SK-N-MC (cell line): ENCODE data around the gene MAEA.
A peak's percentile ranks its signal among the peaks of the same experiment; 100 is the strongest.

Experiments used
- DNase-seq: peaks from one replicate; pipeline ENCODE4 v3.0.0-alpha.2; 2011; ENCODE audit warnings: low read depth, low spot score
- H3K27ac ChIP-seq: fragments of 200-600 bp; sonication (generic); 2 replicates; pipeline ENCODE4 v1.5.1; 2016; ENCODE audit warnings: mixed run types
- H3K36me3 ChIP-seq: fragments of 200-600 bp; sonication (generic); 2 replicates; pipeline ENCODE4 v1.6.1; 2017; ENCODE audit warnings: antibody characterized with exemption, low read length, mixed read lengths; ENCODE audit not compliant: insufficient read depth
- H3K4me3 ChIP-seq: fragments of 200-600 bp; sonication (generic); 2 replicates; pipeline ENCODE4 v1.5.1; 2016
- H3K9ac ChIP-seq: fragments of 200-600 bp; sonication (generic); 2 replicates; pipeline ENCODE4 v1.8.0; 2017; ENCODE audit warnings: mixed run types, mixed read lengths; ENCODE audit not compliant: insufficient read length
- H3K9me3 ChIP-seq: fragments of 200-600 bp; sonication (generic); 2 replicates; pipeline ENCODE4 v1.6.1; 2017; ENCODE audit warnings: low read depth, mild to moderate bottlenecking, antibody characterized with exemption, low read length, moderate library complexity, mixed read lengths
- EZH2 ChIP-seq: fragments of 200-600 bp; sonication (generic); IDR thresholded peaks from one replicate; pipeline ENCODE4 v1.6.1; 2017; ENCODE audit warnings: antibody characterized with exemption
- FOXP2 ChIP-seq: optimal IDR thresholded peaks from 2 replicates; pipeline ENCODE3; 2011; ENCODE audit warnings: mild to moderate bottlenecking, moderate library complexity; ENCODE audit not compliant: insufficient read depth; ENCODE audit errors: extremely low read length, control extremely low read depth
- POLR2AphosphoS5 ChIP-seq: IDR thresholded peaks from 2 replicates; pipeline ENCODE4 v1.6.1; 2012; ENCODE audit warnings: mild to moderate bottlenecking, low read depth, low read length, borderline replicate concordance

The MAEA gene

DNA sequence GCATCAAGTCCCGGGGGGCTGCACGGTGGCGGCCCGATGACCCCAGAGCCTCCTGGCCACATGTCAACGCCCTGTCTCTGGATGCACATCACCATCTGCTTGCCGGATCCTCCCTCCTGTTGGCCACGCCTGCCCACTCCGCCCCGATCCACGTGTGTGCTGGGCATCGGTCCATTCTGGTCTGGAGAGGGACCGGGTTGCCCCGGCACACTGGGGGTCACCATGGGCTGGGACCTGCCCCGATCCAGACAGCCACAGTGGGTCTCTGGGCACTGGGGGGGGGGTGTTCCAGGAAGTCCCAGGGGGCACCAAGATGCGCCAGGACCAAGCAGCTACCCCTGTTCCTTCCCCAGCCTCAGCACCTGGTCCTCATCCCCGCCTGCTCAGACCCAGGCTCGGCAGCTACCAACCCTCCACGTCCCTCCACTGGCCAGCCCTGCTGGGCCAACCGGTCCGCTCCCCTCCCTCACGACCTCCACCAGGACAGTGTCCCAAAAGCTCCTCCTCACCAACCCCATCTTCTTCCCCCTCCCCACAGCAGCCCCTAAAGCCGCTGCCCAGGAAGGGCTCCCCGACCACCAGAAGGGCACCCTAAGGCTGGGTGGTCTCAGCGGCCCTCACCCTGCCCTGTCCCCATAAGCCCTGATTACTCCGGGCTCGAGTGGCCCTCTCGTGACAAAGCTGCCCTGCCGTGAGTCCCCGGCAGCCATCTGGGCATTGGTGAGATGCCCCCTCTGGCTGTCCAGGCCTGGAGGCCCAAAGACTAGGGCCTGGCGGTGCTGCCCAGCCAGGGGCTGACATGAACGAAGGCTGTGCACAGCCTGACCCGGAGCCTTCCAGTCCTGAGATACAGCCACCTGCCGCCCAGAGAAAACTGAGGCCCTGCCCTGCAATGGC, 45.4 kb upstream of the MAEA start:
- Histone ChIP-seq H3K36me3 (peaks cover 14% of the 10 kb centered on the region; the same call in 1 of the 2 replicates), H3K9me3 (no peaks in the 10 kb centered on the region), H3K4me3 (no peak overlapping the region), H3K27ac (no peak overlapping the region), H3K9ac (no peak overlapping the region)
- no peak for DNase-seq
- TF ChIP-seq EZH2 (no peak), POLR2AphosphoS5 (no peak), FOXP2 (no peak)

- peaks cover 9% of the 10 kb centered on the region; the same call in 1 of the 2 replicates for H3K36me3 ChIP-seq
- H3K27ac ChIP-seq, result no peak overlapping the region
- TF ChIP-seq EZH2 (no peak), POLR2AphosphoS5 (peak; percentile 27; the same call in 1 of the 2 replicates), FOXP2 (no peak)
- no peaks in the 10 kb centered on the region for H3K9me3 ChIP-seq
- no peak overlapping the region for H3K4me3 ChIP-seq
- DNase-seq, result no peak
- H3K9ac ChIP-seq, result no peak overlapping the region
Measured at GRCh38 chr4:1244978-1245471, 44.7 kb upstream of the MAEA start.

DNA sequence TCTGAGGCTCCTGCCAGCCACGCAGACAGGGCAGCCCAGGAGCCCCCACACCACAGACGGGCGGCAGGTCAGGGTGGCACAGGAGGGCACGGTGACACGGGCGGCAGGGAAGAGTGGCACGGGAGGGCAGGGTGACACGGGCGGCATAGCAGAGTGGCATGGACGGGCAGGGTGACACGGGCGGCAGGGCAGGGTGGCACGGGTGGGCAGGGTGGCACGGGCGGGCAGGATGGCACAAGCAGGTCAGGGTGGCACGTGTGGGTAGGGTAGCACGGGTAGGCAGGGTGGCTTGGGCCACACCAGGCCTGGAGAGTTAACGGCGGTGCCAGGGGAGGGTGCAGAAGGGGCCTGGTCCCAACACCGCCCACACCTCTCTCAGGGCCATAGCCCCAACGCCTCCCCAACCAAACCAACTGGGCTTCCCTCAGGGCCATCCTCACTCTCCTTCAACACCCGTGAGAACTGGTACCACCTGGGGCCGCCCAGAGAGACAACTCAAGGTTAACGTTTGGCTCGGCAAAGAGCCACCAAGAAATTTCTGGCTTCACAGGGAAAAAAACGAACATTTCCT, 44.1 kb upstream of the MAEA start:
- Histone ChIP-seq H3K9me3 (no peaks in the 10 kb centered on the region), H3K4me3 (no peak overlapping the region), H3K36me3 (peaks cover 12% of the 10 kb centered on the region; the same call in 1 of the 2 replicates), H3K27ac (no peak overlapping the region), H3K9ac (no peak overlapping the region)
- TF ChIP-seq FOXP2, result no peak
- TF ChIP-seq EZH2, result no peak
- TF ChIP-seq POLR2AphosphoS5, result no peak
- no peak for DNase-seq

DNA sequence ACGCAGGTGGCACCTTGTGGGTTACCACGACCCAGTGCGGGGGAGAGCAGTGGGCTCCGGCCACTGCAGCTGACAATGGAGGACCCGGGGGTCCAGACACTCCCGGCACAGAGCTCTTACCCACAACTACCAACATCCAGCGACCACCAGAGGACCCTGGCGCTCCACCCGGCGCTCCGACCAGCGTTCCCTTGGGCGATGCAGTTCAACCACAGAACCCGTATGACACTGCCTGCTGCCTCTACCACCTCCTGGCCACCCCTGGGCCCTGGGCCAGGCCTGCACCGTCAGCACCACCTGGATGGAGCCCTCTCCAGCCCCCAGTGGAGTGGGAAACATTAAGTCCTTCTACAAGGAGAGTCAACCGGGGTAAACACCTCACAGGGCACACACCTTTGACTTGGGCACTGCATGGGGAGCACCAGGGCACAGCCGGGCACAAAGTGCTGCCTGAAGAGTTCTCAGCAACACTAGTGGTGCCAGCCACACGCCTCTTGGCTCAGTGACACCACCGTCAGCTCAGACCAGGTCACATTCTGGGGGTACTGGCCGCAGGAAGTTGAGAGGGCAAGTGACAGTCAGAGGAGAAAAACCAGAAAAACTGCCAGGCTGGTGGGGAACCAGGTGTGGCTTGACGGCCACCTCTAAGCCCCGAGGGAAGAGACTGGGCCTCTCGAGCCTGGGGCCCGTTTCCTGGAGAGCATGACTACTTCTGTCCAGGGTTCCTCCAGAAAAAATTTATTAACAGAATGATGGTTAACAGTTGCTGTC, 43.4 kb upstream of the MAEA start:
- Histone ChIP-seq H3K4me3 (peak overlapping the region; percentile 91; the same call in 1 of the 2 replicates), H3K9ac (peak overlapping the region; percentile 95), H3K36me3 (peaks cover 12% of the 10 kb centered on the region; the same call in 1 of the 2 replicates)

DNA sequence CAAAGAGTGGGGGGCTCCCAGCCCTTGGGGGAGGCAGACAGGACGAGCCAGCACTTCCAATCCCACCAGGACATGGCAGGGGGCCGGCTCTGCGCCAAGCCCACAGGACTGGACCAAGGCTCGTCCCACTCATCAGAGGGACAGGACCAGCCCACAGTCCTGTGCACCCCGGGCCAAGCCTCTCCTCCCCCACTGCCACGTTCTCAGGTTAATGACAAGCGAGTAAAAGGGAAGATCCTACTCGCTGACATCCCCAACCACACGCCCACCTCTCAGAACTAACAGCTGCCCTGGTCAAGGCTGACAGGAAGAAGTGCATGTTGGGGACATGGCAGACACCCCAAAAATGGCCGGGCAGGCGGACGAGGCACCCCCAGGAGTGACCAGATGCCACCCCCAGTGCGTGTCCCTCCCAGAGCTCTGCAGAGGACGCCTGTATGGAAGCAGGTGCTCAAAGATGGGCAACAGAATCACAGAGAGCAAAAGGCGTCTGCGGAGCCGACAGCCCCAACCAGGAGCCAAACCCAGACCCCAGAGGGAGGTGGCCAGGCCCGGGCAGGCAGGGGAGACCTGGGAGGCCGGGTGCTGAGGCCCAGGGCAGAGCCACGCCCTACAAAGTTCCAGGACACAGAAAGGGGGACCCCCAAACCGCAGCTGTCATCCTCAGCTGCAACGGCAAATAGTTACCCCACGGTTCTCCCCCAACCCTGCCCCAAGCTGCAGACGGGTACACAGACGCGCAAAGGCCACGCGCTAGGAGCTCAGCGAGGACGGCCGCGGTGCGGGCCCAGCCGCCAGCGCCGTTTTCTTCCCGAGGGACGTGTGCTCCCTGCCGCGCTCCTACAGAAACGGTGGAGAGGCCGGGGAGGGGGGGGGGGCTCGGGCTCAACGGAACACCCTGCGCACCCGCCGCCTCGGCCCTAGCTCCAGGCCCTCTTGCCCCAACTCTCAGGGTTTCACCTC, 42.5 kb upstream of the MAEA start:
- DNase-seq, result no peak
- Histone ChIP-seq H3K9me3 (no peaks in the 10 kb centered on the region), H3K36me3 (peaks cover 15% of the 10 kb centered on the region; the same call in 1 of the 2 replicates), H3K4me3 (peak overlapping the region; percentile 91), H3K27ac (peak overlapping the region; percentile 92), H3K9ac (peak overlapping the region; percentile 95)
- TF ChIP-seq POLR2AphosphoS5 (no peak), EZH2 (no peak), FOXP2 (no peak)

More for the DNA sequence above, 43.4 kb upstream of the MAEA start:
- DNase-seq, result no peak
- TF ChIP-seq EZH2, result no peak
- Histone ChIP-seq H3K9me3 (no peaks in the 10 kb centered on the region), H3K27ac (no peak overlapping the region)

DNA sequence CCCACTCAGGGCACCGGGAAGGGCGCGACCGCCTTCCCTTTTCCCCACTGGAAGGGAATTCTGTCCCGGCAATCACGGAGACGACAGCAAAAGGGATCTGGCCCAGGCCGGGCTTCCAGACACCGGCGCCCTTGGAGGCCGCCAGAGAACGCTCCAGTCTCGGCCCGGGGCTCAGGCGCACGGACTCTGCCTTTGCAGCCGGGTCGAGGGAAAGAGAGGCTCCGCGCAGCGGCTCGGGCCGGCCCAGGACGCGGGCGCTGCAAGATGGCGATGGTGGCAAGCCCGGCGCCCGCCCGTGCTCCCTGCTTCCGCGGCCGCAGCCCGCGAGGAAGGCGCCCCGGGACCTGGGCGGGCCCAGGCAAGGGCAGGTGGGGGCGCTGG, 41.8 kb upstream of the MAEA start:
- Histone ChIP-seq H3K9me3 (no peaks in the 10 kb centered on the region), H3K27ac (peak overlapping the region; percentile 92), H3K36me3 (peaks cover 15% of the 10 kb centered on the region; the same call in 1 of the 2 replicates), H3K4me3 (peak overlapping the region; percentile 91), H3K9ac (peak overlapping the region; percentile 95)
- TF ChIP-seq FOXP2, result no peak
- peak; percentile 21; the same call in 1 of the 2 replicates for TF ChIP-seq POLR2AphosphoS5
- no peak for TF ChIP-seq EZH2
- no peak for DNase-seq

DNA sequence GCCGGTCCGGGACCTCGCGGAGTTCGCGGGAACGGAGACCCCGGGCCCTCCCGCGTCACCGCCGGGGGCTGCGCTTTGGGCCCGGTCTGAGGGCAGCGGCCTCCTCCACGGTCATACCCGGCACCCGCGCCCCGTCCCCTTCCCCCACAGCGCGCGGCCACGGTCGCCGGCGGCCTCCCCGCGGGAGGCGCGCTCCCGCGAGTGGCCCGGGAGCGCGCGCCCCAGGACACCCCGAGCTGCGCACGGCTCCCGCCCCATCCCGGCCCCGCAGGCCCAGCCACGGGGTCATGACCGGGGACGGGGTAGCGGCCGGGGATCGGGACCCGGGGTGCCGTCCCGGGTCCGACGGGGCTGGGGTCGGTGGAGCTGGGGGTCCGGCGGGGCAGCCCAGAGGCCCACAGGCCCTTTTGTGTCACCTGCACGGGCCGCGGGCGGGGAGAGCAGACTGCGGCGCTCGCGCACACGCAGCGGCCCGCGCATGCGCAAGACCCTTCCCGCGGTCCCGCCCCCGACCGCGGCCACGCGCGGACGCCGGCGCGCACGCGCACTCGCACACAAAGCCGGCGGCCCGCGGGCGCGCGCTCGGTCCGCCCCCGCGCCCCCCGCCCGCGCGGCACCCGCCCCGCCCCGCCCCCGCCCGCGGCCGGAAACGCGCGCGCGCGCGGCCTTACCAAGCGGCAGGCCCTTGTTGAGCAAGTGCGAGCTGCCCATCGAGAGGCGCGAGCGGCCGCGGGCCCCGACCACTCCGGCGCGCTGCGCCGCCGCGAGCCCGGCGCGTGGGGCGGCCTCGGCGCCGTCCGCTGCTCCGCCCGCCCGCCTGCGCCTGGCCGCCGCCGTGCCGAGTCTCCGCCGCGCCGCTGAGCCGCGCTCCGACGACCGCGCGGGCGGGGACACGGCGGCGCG, 41.2 kb upstream of the MAEA start, which contains the start of gene CTBP1:
Gene CTBP1, minus strand, starts transcription at position 886 of the 903 bp plus-strand sequence. CDS start 7,799 bp downstream, outside the sequence.
- no peak for TF ChIP-seq EZH2
- peak; percentile 58; the same call in 1 of the 2 replicates for TF ChIP-seq POLR2AphosphoS5
- no peaks in the 10 kb centered on the region for H3K9me3 ChIP-seq
- peaks cover 15% of the 10 kb centered on the region; the same call in 1 of the 2 replicates for H3K36me3 ChIP-seq
- peak within 1 kb of the TSS; percentile 95 for H3K9ac ChIP-seq
- DNase-seq, result no peak
- peak within 1 kb of the TSS; percentile 93 for H3K27ac ChIP-seq
- H3K4me3 ChIP-seq, result peak within 1 kb of the TSS; percentile 91
